ENCODE results near the gene PHACTR1.
"Not testable (repeated sequence)": the region's sequence is repeated elsewhere in the genome, so short reads cannot be mapped to it uniquely, and the experiment has no call there.

DNA sequence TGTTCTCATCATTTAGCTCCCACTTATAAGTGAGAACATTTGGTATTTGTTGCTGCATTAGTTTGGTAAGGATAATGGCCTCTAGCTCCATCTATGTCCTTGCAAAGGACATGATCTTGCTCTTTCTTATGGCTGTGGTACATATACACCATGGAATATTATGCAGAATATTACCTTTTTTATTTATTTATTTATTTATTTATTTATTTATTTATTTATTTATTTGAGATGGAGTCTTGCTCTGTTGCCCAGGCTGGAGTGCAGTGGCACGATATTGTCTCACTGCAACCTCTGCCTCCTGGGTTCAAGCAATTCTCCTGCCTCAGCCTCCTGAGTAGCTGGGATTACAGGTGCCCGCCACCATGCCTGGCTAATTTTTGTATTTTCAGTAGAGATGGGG lies 14.2 kb downstream of the PHACTR1 start:
- not testable (repeated sequence) for TF ChIP-seq TAF1 (IDR thresholded peaks at IDR 0.05; ENCODE audit: borderline replicate concordance, low read depth, low read length); POLR2A (IDR thresholded peaks at IDR 0.05; ENCODE audit: low read depth, low read length); POLR2AphosphoS5 (IDR thresholded peaks at IDR 0.05; ENCODE audit: low read depth, low read length)

Measured in GM12892 (cell line).